GM18519 (cell line): ENCODE results near the gene GTF3C6.
A peak's percentile ranks its signal among the peaks of the same experiment; 100 is the strongest.
"Not testable (repeated sequence)": the region's sequence is repeated elsewhere in the genome, so short reads cannot be mapped to it uniquely, and the experiment has no call there.

Source experiments
- ATAC-seq: cut with Tn5 transposase; IDR thresholded peaks from one replicate; pipeline ENCODE4 v1.9.1; 2021; ENCODE audit warnings: mild to moderate bottlenecking, moderate library complexity; ENCODE audit not compliant: unreplicated experiment, low FRiP score

Gene GTF3C6

GRCh38 chr6:110958329-110959192 lies at the start of gene GTF3C6:
GTF3C6 (plus strand) TSS chr6:110958706; CDS start chr6:110958770, 64 bp downstream.
- ATAC-seq: peak; percentile 92

- ATAC-seq: no peak
Observed at GRCh38 chr6:110930781-110931180, 27.7 kb upstream of the GTF3C6 start.

- no peak for ATAC-seq
Observed at GRCh38 chr6:110933912-110934311, 24.6 kb upstream of the GTF3C6 start.

DNA sequence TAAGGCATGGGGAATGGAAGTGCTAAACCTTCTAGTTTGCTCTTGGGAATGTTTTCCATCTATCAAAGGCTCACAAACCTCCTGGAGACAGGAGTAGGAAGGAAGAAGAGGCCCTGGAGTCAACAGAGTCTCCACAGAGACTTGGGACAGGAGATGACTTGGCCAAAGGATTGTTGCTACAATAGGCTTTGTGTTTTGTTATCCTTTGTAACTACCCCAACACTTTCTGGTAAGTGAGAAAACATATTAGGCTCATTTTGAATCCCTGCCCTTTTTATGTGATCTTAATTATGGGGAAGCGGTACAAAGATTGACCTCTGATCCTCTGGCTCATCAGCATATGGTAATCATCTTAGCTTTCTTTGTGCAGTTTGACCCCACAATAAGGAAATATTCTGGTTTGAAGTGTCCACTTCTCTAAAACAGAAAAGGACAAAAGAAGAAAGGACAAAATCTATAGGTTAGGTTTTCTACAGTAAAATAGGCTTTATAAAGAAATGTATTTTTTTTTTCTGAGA lies 24.1 kb upstream of the GTF3C6 start:
- ATAC-seq: no peak

DNA sequence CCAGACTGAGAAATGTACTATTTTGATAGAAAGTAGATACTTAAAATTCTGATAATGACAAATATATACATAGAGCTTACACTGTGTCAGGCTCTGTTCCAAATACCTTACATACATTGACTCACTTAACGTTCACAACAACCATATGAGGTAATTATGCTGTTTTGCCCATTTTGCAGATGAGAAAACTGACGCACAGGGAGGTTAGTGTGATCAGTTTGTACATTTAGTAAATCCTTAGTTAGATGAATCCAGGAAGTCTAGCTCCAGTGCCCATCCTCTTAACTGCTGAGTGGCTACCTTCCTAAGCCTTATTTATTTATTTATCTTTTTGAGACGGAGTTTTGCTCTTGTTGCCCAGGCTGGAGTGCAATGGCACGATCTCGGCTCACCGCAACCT lies 23.3 kb upstream of the GTF3C6 start:
- no peak for ATAC-seq

GRCh38 chr6:110938171-110938570 lies 20.3 kb upstream of the GTF3C6 start:
- no peak for ATAC-seq

DNA sequence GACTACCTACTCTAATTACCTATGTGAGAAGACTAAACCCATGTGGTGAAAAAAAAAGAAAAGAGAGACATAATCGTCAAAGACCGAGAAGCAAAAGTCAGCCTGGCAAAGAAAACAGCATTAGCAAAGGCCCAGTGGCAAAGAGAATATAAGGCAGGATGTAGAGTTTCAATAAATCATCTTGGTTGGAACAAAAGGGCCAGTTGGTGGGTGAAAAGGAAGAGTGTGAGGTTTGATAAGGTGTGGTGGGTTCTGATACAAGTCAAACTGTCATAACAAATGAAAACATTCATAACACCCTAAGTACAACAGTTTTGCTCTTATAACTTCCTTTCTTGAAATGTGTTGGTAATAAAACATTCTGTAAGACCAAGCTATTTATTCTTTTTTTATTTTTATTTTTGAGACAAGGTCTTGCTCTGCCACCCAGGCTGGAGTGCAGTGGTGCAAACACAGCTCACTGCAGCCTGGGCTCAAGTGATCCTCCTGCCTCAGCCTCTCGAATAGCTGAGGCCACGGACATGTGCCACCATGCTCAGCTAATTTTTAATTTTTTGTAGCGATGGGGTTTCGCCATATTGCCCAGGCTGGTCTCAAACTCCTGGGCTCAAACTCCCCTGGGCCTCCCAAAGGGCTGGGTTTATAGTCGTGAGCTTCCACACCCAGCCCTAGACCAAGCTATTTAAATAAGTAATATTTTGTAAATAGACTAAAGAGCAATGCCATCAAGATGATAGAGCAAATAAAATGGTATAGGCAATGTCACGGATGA lies 18.9 kb upstream of the GTF3C6 start:
- ATAC-seq: no peak

DNA sequence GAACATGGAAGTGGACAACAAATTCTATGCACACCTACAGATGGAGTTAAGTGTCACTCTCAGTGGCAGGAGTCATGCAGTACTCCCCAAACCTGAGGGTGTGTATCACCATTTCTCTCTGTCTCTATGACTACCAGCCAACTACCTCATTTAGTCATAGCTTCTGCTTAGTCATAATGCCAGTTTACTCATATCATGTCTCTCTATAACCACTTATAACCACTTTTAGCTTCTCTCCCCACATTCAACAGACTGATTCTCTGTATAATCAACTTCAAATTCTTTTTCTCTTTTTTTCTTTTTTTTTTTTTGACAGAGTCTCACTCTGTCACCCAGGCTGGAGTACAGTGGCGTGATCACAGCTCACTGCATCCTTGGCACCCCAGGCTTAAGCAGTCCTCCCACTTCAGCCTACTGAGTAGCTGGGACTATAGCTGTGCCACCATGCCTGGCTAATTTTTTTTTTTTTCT lies 13.8 kb upstream of the GTF3C6 start:
- ATAC-seq: peak; percentile 100

- no peak for ATAC-seq
Observed at GRCh38 chr6:110946498-110946897, 12.0 kb upstream of the GTF3C6 start.

- ATAC-seq: no peak
Observed at GRCh38 chr6:110949679-110950285, 8.7 kb upstream of the GTF3C6 start.

DNA sequence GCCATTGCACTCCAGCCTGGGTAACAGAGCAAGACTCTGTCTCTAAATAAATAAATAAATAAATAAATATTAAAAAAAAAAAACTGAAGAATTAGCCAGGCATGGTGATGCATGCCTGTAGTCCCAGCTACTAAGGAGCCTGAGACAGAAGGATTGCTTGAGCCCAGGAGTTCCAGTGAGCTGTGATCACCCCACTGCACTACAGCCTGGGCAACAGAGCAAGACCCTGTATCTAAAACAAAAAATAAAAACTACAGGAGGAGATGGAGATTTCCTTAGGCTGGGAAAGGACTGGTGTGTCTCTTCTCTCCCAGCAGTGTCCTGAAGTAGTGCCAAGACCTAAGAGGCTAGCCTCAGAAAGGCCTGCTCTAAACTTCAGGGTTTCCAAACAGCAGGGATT lies 8.1 kb upstream of the GTF3C6 start:
- ATAC-seq: no peak

GRCh38 chr6:110951008-110951407 lies 7.5 kb upstream of the GTF3C6 start:
- ATAC-seq: no peak

DNA sequence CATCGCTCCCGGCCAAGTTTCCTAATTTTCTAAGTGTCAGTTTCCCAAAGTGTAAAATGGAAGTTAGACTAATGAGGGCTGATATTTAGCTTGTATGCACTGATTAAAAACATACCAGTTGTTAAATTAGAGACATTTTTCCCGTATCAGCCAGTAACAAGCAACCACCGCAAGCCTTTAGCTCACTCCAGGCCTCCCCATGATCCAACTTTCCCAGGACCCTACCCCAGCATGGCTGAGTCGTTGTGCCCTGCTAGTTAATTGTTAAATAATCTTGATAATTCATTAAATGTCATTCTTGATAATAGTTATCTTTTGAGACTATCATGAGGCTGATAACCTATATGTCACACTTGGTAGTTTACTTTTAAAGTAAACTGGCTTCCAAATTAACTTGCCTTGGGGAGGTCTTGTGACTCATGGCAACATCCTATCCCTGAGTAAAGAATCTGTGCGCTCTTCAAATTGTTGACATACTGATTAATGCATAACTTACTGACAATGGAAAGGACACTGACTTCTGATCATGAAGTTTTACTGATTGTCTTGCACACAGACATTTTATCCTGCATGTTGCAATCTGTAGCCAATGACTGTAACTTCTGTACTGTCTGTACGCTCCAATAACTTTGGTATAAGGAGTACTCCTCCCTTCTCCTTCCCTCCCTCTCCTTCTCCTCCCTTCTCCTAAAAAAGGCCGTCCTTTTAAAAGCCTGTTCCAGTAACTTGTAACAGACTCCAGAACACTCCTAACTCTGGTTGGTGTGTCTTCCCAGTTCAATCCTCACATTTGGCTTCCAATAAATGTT lies 6.3 kb upstream of the GTF3C6 start:
- no peak for ATAC-seq

- ATAC-seq: no peak
Observed at GRCh38 chr6:110953633-110954303, 4.7 kb upstream of the GTF3C6 start.

GRCh38 chr6:110960014-110960390 lies 1.5 kb downstream of the GTF3C6 start:
- no peak for ATAC-seq

DNA sequence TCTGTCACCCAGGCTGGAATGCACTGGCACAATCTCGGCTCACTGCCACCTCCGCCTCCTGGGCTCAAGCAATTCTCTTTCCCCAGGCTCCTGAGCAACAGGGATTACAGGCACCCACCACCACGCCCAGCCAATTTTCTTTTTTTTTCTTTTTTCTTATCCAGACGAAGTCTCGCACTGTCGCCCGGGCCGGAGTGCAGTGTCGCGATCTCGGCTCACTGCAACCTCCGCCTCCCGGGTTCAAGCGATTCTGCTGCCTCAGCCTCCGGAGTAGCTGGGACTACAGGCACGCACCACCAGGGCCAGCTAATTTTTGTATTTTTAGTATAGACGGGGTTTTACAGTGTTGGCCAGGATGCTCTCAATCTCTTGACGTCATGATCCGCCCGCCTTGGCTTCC lies 4.1 kb downstream of the GTF3C6 start:
- ATAC-seq: not testable (repeated sequence)

- no peak for ATAC-seq
Observed at GRCh38 chr6:110965629-110966229, 7.2 kb downstream of the GTF3C6 start.

DNA sequence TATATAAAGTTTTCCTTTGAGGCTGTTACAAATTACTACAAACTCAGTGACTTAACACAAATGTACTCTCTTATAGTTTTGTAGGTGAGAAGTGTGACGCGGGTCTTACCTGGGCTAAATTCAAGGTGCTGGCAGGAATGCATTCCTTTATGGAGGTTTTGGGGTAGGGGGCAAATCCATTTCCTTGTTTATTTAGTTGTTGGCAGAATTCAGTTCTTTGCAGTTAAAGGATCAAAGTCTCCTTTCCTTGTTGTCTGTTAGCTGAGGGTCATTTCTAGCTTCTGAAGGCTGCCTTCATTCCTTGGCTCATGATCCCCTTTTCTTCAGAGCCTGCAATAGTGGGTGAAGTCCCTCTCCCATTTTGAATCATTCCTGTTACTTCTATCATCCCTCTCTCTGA lies 10.2 kb downstream of the GTF3C6 start:
- not testable (repeated sequence) for ATAC-seq

- no peak for ATAC-seq
Observed at GRCh38 chr6:110971468-110971867, 13.0 kb downstream of the GTF3C6 start.
